ENCODE results near the gene UBE2D3. TPM values are rescaled to one million over a fixed set of nuclear protein-coding genes. Genes with fewer than 3 reads are reported as not detected.

UBE2D3 gene
- total and polyA plus RNA-seq, 2 experiments from 2014 or later = 277 to 418 TPM

DNA sequence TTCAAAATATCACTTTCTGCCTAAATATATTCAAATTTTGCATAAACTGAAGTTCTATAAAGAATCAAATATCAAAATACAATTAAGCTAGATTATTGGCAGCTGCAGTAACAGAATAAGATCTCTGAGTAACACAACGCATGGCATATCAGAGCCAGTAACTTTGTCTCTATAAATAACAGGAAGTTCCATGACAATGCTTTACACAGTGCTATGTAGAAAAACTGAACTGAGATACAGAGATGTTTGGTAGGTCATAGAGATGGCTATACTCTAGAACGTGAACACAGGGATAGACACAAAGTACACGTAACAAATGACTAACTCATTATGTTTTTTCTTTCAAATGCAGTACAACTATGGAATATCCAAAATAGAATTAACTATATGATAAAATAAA, 18.2 kb downstream of the UBE2D3 start:
- Histone ChIP-seq H3K4me1 (ENCODE audit: insufficient read depth) (no peaks in the 10 kb centered on the region), H3K27ac (no peak overlapping the region), H2AFZ (no peak overlapping the region), H3K79me2 (peaks cover 100% of the 10 kb centered on the region), H3K9me3 (ENCODE audit: low read depth) (no peaks in the 10 kb centered on the region), H4K20me1 (ENCODE audit: insufficient read depth, poor library complexity, severe bottlenecking) (peaks cover 89% of the 10 kb centered on the region), H3K9me2 (replicated peaks; ENCODE audit: insufficient read depth) (no peaks in the 10 kb centered on the region), H3K36me3 (replicated peaks; ENCODE audit: insufficient read depth, low read depth) (no peaks in the 10 kb centered on the region), H3K27me3 (no peaks in the 10 kb centered on the region), H3K4me2 (no peak overlapping the region), H3K4me3 (no peak overlapping the region)
- DNase-seq (ENCODE audit: low spot score) = no peak
- TF ChIP-seq EZH2 (IDR thresholded peaks at IDR 0.05; ENCODE audit: borderline replicate concordance) = no peak
- TF ChIP-seq, protein P1, sequence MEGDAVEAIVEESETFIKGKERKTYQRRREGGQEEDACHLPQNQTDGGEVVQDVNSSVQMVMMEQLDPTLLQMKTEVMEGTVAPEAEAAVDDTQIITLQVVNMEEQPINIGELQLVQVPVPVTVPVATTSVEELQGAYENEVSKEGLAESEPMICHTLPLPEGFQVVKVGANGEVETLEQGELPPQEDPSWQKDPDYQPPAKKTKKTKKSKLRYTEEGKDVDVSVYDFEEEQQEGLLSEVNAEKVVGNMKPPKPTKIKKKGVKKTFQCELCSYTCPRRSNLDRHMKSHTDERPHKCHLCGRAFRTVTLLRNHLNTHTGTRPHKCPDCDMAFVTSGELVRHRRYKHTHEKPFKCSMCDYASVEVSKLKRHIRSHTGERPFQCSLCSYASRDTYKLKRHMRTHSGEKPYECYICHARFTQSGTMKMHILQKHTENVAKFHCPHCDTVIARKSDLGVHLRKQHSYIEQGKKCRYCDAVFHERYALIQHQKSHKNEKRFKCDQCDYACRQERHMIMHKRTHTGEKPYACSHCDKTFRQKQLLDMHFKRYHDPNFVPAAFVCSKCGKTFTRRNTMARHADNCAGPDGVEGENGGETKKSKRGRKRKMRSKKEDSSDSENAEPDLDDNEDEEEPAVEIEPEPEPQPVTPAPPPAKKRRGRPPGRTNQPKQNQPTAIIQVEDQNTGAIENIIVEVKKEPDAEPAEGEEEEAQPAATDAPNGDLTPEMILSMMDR (IDR thresholded peaks at IDR 0.05; ENCODE audit: poor library complexity) = no peak
- TF ChIP-seq EZH2phosphoT487 (IDR thresholded peaks at IDR 0.05; ENCODE audit: low read depth, severe bottlenecking, unreplicated experiment) = no peak
- WGBS (ENCODE audit: low lambda C conversion rate, missing lambda C conversion rate) = 92% methylated on average over 3 of the region's 3 CpGs

DNA sequence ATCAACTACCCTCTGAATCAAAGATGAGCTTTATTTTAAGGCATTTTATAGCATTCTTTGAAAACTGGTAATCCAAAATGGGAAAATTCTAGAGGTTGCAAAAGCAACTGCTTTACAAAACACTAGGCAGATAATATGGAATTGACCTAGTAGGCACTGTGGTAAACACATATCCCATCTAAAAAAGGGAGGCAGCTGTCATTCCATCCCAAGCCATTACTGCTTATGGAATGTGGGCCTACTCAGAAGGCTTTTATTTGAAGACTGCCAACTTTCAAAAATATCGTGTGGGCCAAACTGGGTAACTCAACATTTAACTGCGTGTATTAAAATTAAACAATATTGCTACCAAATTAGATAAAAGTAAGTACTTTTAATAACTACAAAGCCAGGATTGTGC, 19.3 kb downstream of the UBE2D3 start:
- H3K4me3 ChIP-seq = no peak overlapping the region
- no peak for DNase-seq (ENCODE audit: low spot score)
- no peak overlapping the region for H2AFZ ChIP-seq
- H3K36me3 ChIP-seq (replicated peaks; ENCODE audit: insufficient read depth, low read depth) = no peaks in the 10 kb centered on the region
- no peak for TF ChIP-seq EZH2 (IDR thresholded peaks at IDR 0.05; ENCODE audit: borderline replicate concordance)
- TF ChIP-seq, protein P1 (IDR thresholded peaks at IDR 0.05; ENCODE audit: poor library complexity) = no peak
- TF ChIP-seq EZH2phosphoT487 (IDR thresholded peaks at IDR 0.05; ENCODE audit: low read depth, severe bottlenecking, unreplicated experiment) = no peak
- H4K20me1 ChIP-seq (ENCODE audit: insufficient read depth, poor library complexity, severe bottlenecking) = peaks cover 87% of the 10 kb centered on the region
- H3K4me1 ChIP-seq (ENCODE audit: insufficient read depth) = no peaks in the 10 kb centered on the region
- peaks cover 100% of the 10 kb centered on the region for H3K79me2 ChIP-seq
- no peak overlapping the region for H3K27ac ChIP-seq
- H3K4me2 ChIP-seq = no peak overlapping the region
- 98% methylated on average over 2 of the region's 2 CpGs for whole genome bisulfite sequencing (ENCODE audit: low lambda C conversion rate, missing lambda C conversion rate)
- H3K9me2 ChIP-seq (replicated peaks; ENCODE audit: insufficient read depth) = no peaks in the 10 kb centered on the region
- H3K27me3 ChIP-seq = no peaks in the 10 kb centered on the region
- no peaks in the 10 kb centered on the region for H3K9me3 ChIP-seq (ENCODE audit: low read depth)

DNA sequence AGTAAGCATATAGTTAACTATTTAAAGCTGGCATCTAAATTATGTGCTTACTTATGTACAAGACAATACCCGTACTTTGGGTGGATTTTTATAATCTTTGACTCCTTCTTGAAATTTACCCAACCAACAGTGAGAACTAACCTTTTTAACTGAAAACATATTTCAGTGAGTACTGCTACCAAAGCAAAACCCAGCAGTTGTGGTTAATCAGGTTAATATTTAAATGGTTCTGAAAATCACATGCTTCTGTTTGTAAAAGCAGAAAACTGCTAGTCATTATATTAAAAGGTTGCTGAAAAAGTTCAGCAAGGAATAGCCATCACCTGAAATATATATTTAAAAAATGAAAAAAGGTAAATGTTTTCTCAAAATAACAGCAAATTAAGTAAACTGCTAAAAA, 20.0 kb downstream of the UBE2D3 start:
- Histone ChIP-seq H3K4me2 (no peak overlapping the region), H3K79me2 (peaks cover 100% of the 10 kb centered on the region), H3K27me3 (no peaks in the 10 kb centered on the region), H4K20me1 (ENCODE audit: insufficient read depth, poor library complexity, severe bottlenecking) (peaks cover 87% of the 10 kb centered on the region), H3K4me1 (ENCODE audit: insufficient read depth) (no peaks in the 10 kb centered on the region), H3K9me2 (replicated peaks; ENCODE audit: insufficient read depth) (no peaks in the 10 kb centered on the region), H3K27ac (no peak overlapping the region), H3K9me3 (ENCODE audit: low read depth) (no peaks in the 10 kb centered on the region), H2AFZ (no peak overlapping the region), H3K36me3 (replicated peaks; ENCODE audit: insufficient read depth, low read depth) (no peaks in the 10 kb centered on the region), H3K4me3 (no peak overlapping the region)
- WGBS (ENCODE audit: low lambda C conversion rate, missing lambda C conversion rate) = 70% methylated on average over 1 of the region's 1 CpG
- DNase-seq (ENCODE audit: low spot score) = no peak
- TF ChIP-seq EZH2 (IDR thresholded peaks at IDR 0.05; ENCODE audit: borderline replicate concordance) (no peak), EZH2phosphoT487 (IDR thresholded peaks at IDR 0.05; ENCODE audit: low read depth, severe bottlenecking, unreplicated experiment) (no peak)
- TF ChIP-seq, protein P1 (IDR thresholded peaks at IDR 0.05; ENCODE audit: poor library complexity) = no peak

DNA sequence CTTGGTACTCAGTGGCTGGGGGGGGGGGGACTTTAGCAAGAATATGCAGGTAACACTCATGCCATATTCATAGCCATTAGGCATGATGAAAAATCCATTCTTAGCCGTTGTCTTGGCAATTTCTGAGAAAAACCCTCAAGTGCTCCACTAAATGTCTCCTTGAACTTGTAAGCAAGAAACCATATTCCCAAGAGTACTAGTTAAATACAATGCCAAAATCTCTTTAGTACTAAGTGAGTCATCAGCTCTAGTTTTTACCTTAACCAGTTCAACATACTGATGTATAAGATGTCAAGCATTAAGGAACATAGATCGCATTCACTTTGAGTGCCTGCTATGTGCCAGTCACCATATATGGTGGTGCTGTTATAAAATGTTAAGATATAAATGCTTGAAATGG, 27.5 kb downstream of the UBE2D3 start:
- peaks cover 11% of the 10 kb centered on the region for H3K36me3 ChIP-seq (replicated peaks; ENCODE audit: insufficient read depth, low read depth)
- H2AFZ ChIP-seq = no peak overlapping the region
- 97% methylated on average over 2 of the region's 2 CpGs for WGBS (ENCODE audit: low lambda C conversion rate, missing lambda C conversion rate)
- DNase-seq (ENCODE audit: low spot score) = no peak
- TF ChIP-seq EZH2phosphoT487 (IDR thresholded peaks at IDR 0.05; ENCODE audit: low read depth, severe bottlenecking, unreplicated experiment) (no peak), EZH2 (IDR thresholded peaks at IDR 0.05; ENCODE audit: borderline replicate concordance) (no peak)
- TF ChIP-seq, protein P1 (IDR thresholded peaks at IDR 0.05; ENCODE audit: poor library complexity) = no peak
- H3K27ac ChIP-seq = no peak overlapping the region
- peaks cover 81% of the 10 kb centered on the region for H3K79me2 ChIP-seq
- H3K4me2 ChIP-seq = no peak overlapping the region
- H3K9me2 ChIP-seq (replicated peaks; ENCODE audit: insufficient read depth) = no peaks in the 10 kb centered on the region
- H3K4me3 ChIP-seq = no peak overlapping the region
- no peaks in the 10 kb centered on the region for H3K9me3 ChIP-seq (ENCODE audit: low read depth)
- H3K27me3 ChIP-seq = no peaks in the 10 kb centered on the region
- peaks cover 70% of the 10 kb centered on the region for H4K20me1 ChIP-seq (ENCODE audit: insufficient read depth, poor library complexity, severe bottlenecking)
- no peaks in the 10 kb centered on the region for H3K4me1 ChIP-seq (ENCODE audit: insufficient read depth)

Measured in hepatocyte (in vitro differentiated cells).